IMR-90 (cell line): Measurements from ENCODE around the gene ELL2. TPM values are rescaled to one million over a fixed set of nuclear protein-coding genes. Genes with fewer than 3 reads are reported as not detected.

Experiments used
- ATAC-seq: fragments of 200-7000 bp; cut with Tn5 transposase; 2 replicates; pipeline ENCODE4 v1.9.1; 2020; ENCODE audit warnings: low read depth, mild to moderate bottlenecking, moderate library complexity
- BruUV-seq: library from RNA; stranded (reverse); fragments of 400-500 nt; replicated peaks from 2 replicates; lab custom pipeline; 2021; lab: Mats Ljungman, UMichigan
- CTCF ChIA-PET: fragments of 300-600 bp; formaldehyde crosslinking; extraction: SDS; loops from one replicate; lab custom pipeline; 2021; ENCODE audit warnings: antibody characterized with exemption; lab: Yijun Ruan, JAX
- POLR2A ChIA-PET: fragments of 300-600 bp; sonication (Branson Sonifier 250); formaldehyde crosslinking; loops from one replicate; lab custom pipeline; 2022; ENCODE audit warnings: antibody characterized with exemption; ENCODE audit not compliant: unreplicated experiment; lab: Charles Lee
- DNase-seq: peaks from one replicate; pipeline ENCODE4 v3.0.0; 2013
- H2AFZ ChIP-seq: replicated peaks from 2 replicates; pipeline ENCODE3; 2013; ENCODE audit warnings: low read length, mild to moderate bottlenecking; ENCODE audit not compliant: poor library complexity
- H2AK5ac ChIP-seq: 2 replicates; pipeline ENCODE4 v1.6.1; 2013; ENCODE audit warnings: low read depth, low read length, inconsistent platforms
- H2AK9ac ChIP-seq: replicated peaks from 2 replicates; pipeline ENCODE3; 2013; ENCODE audit warnings: mild to moderate bottlenecking, low read depth, low read length, moderate library complexity; ENCODE audit not compliant: poor library complexity
- H2BK120ac ChIP-seq: 2 replicates; pipeline ENCODE4 v1.6.1; 2013; ENCODE audit warnings: low read depth, low read length, inconsistent platforms
- H2BK15ac ChIP-seq: 3 replicates; pipeline ENCODE4 v1.6.1; 2013; ENCODE audit warnings: low read depth, low read length, inconsistent platforms
- H2BK20ac ChIP-seq: 2 replicates; pipeline ENCODE4 v1.6.1; 2013; ENCODE audit warnings: low read depth, mild to moderate bottlenecking, inconsistent platforms, low read length, moderate library complexity
- H2BK5ac ChIP-seq: 2 replicates; pipeline ENCODE4 v1.6.1; 2013; ENCODE audit warnings: mild to moderate bottlenecking, low read depth, low read length, inconsistent platforms; ENCODE audit not compliant: poor library complexity, severe bottlenecking
- H3K14ac ChIP-seq: replicated peaks from 2 replicates; pipeline ENCODE4 v1.6.1; 2013; ENCODE audit warnings: low read depth, low read length, inconsistent platforms
- H3K18ac ChIP-seq: 2 replicates; pipeline ENCODE4 v1.6.1; 2013; ENCODE audit warnings: low read depth, low read length, control low read depth
- H3K23ac ChIP-seq: 2 replicates; pipeline ENCODE4 v1.6.1; 2013; ENCODE audit warnings: low read depth, low read length, inconsistent platforms
- H3K27ac ChIP-seq: 2 replicates; pipeline ENCODE4 v1.5.1; 2013; ENCODE audit warnings: mild to moderate bottlenecking, control low read depth, low read length; ENCODE audit not compliant: insufficient read depth
- H3K27me3 ChIP-seq: 2 replicates; pipeline ENCODE4 v1.6.1; 2013; ENCODE audit warnings: low read length; ENCODE audit not compliant: control insufficient read depth, insufficient read depth
- H3K36me3 ChIP-seq: 2 replicates; pipeline ENCODE4 v1.6.1; 2013; ENCODE audit warnings: low read length, mixed read lengths; ENCODE audit not compliant: control insufficient read depth, insufficient read depth
- H3K4ac ChIP-seq: 2 replicates; pipeline ENCODE4 v1.6.1; 2013; ENCODE audit warnings: low read depth, low read length, inconsistent platforms
- H3K4me1 ChIP-seq: 2 replicates; pipeline ENCODE4 v1.6.1; 2013; ENCODE audit warnings: low read length, mixed read lengths; ENCODE audit not compliant: control insufficient read depth, insufficient read depth
- H3K4me2 ChIP-seq: 2 replicates; pipeline ENCODE4 v1.6.1; 2013; ENCODE audit warnings: low read depth, mild to moderate bottlenecking, control low read depth, low read length, moderate library complexity
- H3K4me3 ChIP-seq: 2 replicates; pipeline ENCODE4 v1.5.1; 2013; ENCODE audit warnings: low read depth, mild to moderate bottlenecking, control low read depth, low read length, moderate library complexity; ENCODE audit not compliant: insufficient read depth
- H3K56ac ChIP-seq: 2 replicates; pipeline ENCODE4 v1.6.1; 2013; ENCODE audit warnings: low read length, inconsistent platforms; ENCODE audit not compliant: insufficient read depth; ENCODE audit errors: extremely low read depth
- H3K79me1 ChIP-seq, 2 experiments: 2 replicates each; pipeline ENCODE4 v1.6.1; 2013; ENCODE audit warnings: low read length in 2 of 2, inconsistent platforms in 1 of 2, low read depth in 1 of 2
- H3K9ac ChIP-seq: 2 replicates; pipeline ENCODE4 v1.6.1; 2013; ENCODE audit warnings: low read depth, low read length, control low read depth
- H3K9me1 ChIP-seq: 2 replicates; pipeline ENCODE4 v1.6.1; 2013; ENCODE audit warnings: low read length, inconsistent platforms; ENCODE audit not compliant: insufficient read depth
- H3K9me3 ChIP-seq: 2 replicates; pipeline ENCODE4 v1.6.1; 2013; ENCODE audit warnings: low read length; ENCODE audit not compliant: control insufficient read depth, insufficient read depth
- H4K20me1 ChIP-seq: 2 replicates; pipeline ENCODE4 v1.6.1; 2013; ENCODE audit warnings: low read length, inconsistent platforms; ENCODE audit not compliant: insufficient read depth
- H4K5ac ChIP-seq: 2 replicates; pipeline ENCODE4 v1.6.1; 2013; ENCODE audit warnings: mild to moderate bottlenecking, low read depth, low read length, control low read depth
- H4K8ac ChIP-seq, 2 experiments: 2 replicates each; pipeline ENCODE4 v1.6.1; 2013; ENCODE audit warnings: low read depth in 2 of 2, low read length in 2 of 2, control low read depth in 1 of 2, inconsistent platforms in 1 of 2
- H4K91ac ChIP-seq: 2 replicates; pipeline ENCODE4 v1.6.1; 2013; ENCODE audit warnings: low read depth, low read length, inconsistent platforms; ENCODE audit not compliant: insufficient read depth
- BHLHE40 ChIP-seq: fragments of 150-350 bp; IDR thresholded peaks from 2 replicates; pipeline ENCODE4 v1.6.1; 2016; ENCODE audit warnings: mild to moderate bottlenecking, low read depth, low read length
- CEBPB ChIP-seq: IDR thresholded peaks from 2 replicates; pipeline ENCODE4 v1.6.1; 2012; ENCODE audit warnings: low read depth, low read length, improper control_type of control experiment
- CHD1 ChIP-seq: IDR thresholded peaks from 2 replicates; pipeline ENCODE4 v1.6.1; 2012; ENCODE audit warnings: low read depth, low read length, improper control_type of control experiment
- ELK1 ChIP-seq: fragments of 150-350 bp; IDR thresholded peaks from 2 replicates; pipeline ENCODE4 v1.6.1; 2016; ENCODE audit warnings: low read depth, mild to moderate bottlenecking, low read length, moderate library complexity, borderline replicate concordance
- FOS ChIP-seq: fragments of 150-350 bp; IDR thresholded peaks from 2 replicates; pipeline ENCODE4 v1.6.1; 2016; ENCODE audit warnings: low read depth, low read length
- MAFK ChIP-seq: IDR thresholded peaks from 2 replicates; pipeline ENCODE4 v1.6.1; 2012; ENCODE audit warnings: low read depth, low read length, improper control_type of control experiment
- MAZ ChIP-seq: IDR thresholded peaks from 2 replicates; pipeline ENCODE4 v1.6.1; 2012; ENCODE audit warnings: low read depth, mild to moderate bottlenecking, low read length, improper control_type of control experiment, moderate library complexity, borderline replicate concordance
- MXI1 ChIP-seq: IDR thresholded peaks from 2 replicates; pipeline ENCODE4 v1.6.1; 2012; ENCODE audit warnings: low read depth, mild to moderate bottlenecking, low read length, moderate library complexity, borderline replicate concordance
- NFE2L2 ChIP-seq: fragments of 150-350 bp; IDR thresholded peaks from 2 replicates; pipeline ENCODE4 v1.6.1; 2016; ENCODE audit warnings: low read depth, mild to moderate bottlenecking, low read length
- POLR2A ChIP-seq: IDR thresholded peaks from 2 replicates; pipeline ENCODE4 v1.6.1; 2012; ENCODE audit warnings: mild to moderate bottlenecking, low read depth, low read length
- RAD21 ChIP-seq: IDR thresholded peaks from 2 replicates; pipeline ENCODE4 v1.6.1; 2012; ENCODE audit warnings: low read length, improper control_type of control experiment
- RCOR1 ChIP-seq: IDR thresholded peaks from 2 replicates; pipeline ENCODE4 v1.6.1; 2012; ENCODE audit warnings: mild to moderate bottlenecking, low read length, improper control_type of control experiment; ENCODE audit not compliant: insufficient replicate concordance
- RFX5 ChIP-seq: IDR thresholded peaks from 2 replicates; pipeline ENCODE4 v1.8.0; 2012; ENCODE audit warnings: low read depth, mild to moderate bottlenecking, low read length, moderate library complexity
- SMC3 ChIP-seq: fragments of 150-350 bp; IDR thresholded peaks from 2 replicates; pipeline ENCODE4 v1.6.1; 2016; ENCODE audit warnings: low read depth, mild to moderate bottlenecking, antibody characterized with exemption, low read length, moderate library complexity
- WGBS, 2 experiments: methylation state at CpG; one replicate each; pipeline versions ENCODE4 v1.1.5 to v1.1.7; 2013; ENCODE audit warnings: missing lambda C conversion rate in 2 of 2; ENCODE audit not compliant: insufficient read length in 1 of 2; ENCODE audit errors: extremely low coverage in 2 of 2; 5-methylcytosine and 5-hydroxymethylcytosine counted together
- dilution Hi-C: fragments of 300-500 bp; cut with HindIII; formaldehyde crosslinking; loops from one replicate; pipeline ENCODE4 v1.14.3; 2018; ENCODE audit warnings: low sequenced_read_pairs; ENCODE audit not compliant: unreplicated experiment
- in situ Hi-C: fragments of 300-500 bp; cut with MboI; formaldehyde crosslinking; loops from 3 replicates; pipeline ENCODE4 v1.14.3; 2019; ENCODE audit warnings: low sequenced_read_pairs, inconsistent platforms, mixed read lengths
- intact Hi-C: fragments of 100-400 bp; cut with micrococcal nuclease; formaldehyde crosslinking; loops from 2 replicates; pipeline ENCODE4 v1.10.0; 2022
- polyA plus RNA-seq, 3 experiments: library from polyadenylated mRNA; depleted of rRNA; stranded (reverse); fragments of >200 nt; gene quantifications; 2 replicates each; pipeline ENCODE4 v1.2.3, GENCODE V29; 2012; ENCODE audit warnings: low replicate concordance in 1 of 3
- total RNA-seq: library from RNA; depleted of rRNA; stranded (reverse); fragments of >200 nt; gene quantifications from 2 replicates; pipeline ENCODE4 v1.2.3, GENCODE V29; 2012
- TF ChIP-seq, protein P1 (sequence below): conservative IDR thresholded peaks from 2 replicates; pipeline ENCODE4 v1.5.1; 2012; ENCODE audit warnings: mild to moderate bottlenecking, low read depth, low read length, improper control_type of control experiment
- TF ChIP-seq, protein P2 (sequence below): fragments of 150-350 bp; IDR thresholded peaks from 2 replicates; pipeline ENCODE4 v1.6.1; 2017; ENCODE audit warnings: mild to moderate bottlenecking, antibody characterized with exemption, low read length, low read depth

Gene ELL2
- total and polyA plus RNA-seq, 2 of the 4 experiments (the other 2 are of a cell fraction): 61.4 to 92.5 TPM

- Histone ChIP-seq H3K9ac (no peak overlapping the region), H2AK9ac (no peak overlapping the region), H2BK5ac (peak overlapping the region; percentile 71), H3K4me1 (peaks cover 9% of the 10 kb centered on the region), H4K5ac (no peak overlapping the region), H3K14ac (peak overlapping the region; percentile 55; the same call in 1 of the 2 replicates), H3K9me3 (no peaks in the 10 kb centered on the region), H3K36me3 (peaks cover 59% of the 10 kb centered on the region), H4K8ac (peak overlapping the region in 1 of 2 experiments; percentile 33; a peak in 1 of 4 replicates), H2AFZ (no peak overlapping the region), H3K23ac (peak overlapping the region; percentile 34; the same call in 1 of the 2 replicates), H3K4me2 (no peak overlapping the region), H3K9me1 (peaks cover 15% of the 10 kb centered on the region), H3K27ac (peak overlapping the region; percentile 34; the same call in 1 of the 2 replicates), H3K79me1 (peaks cover 18 to 74% of the 10 kb centered on the region in 2 experiments), H2BK15ac (no peak overlapping the region), H3K18ac (no peak overlapping the region), H4K20me1 (peaks cover 13% of the 10 kb centered on the region; the same call in 1 of the 2 replicates), H4K91ac (no peak overlapping the region), H3K4ac (no peak overlapping the region), H2BK120ac (no peak overlapping the region), H3K4me3 (no peak overlapping the region), H2BK20ac (no peak overlapping the region), H2AK5ac (peak overlapping the region; percentile 7; the same call in 1 of the 2 replicates), H3K27me3 (no peaks in the 10 kb centered on the region), H3K56ac (no peak overlapping the region)
- intact Hi-C loops: no loop called here
- CTCF ChIA-PET: no interaction called here
- POLR2A ChIA-PET: no interaction called here
- dilution Hi-C loops: no loop called here
- WGBS, 2 experiments: no CpG with 5 or more reads among the region's 5 CpGs
- TF ChIP-seq RFX5 (no peak), CHD1 (no peak), NFE2L2 (no peak), BHLHE40 (no peak), MAZ (no peak), MAFK (no peak), RCOR1 (no peak), SMC3 (no peak), CEBPB (no peak), FOS (no peak), RAD21 (no peak), MXI1 (no peak), ELK1 (no peak), POLR2A (no peak)
- TF ChIP-seq, protein P1, sequence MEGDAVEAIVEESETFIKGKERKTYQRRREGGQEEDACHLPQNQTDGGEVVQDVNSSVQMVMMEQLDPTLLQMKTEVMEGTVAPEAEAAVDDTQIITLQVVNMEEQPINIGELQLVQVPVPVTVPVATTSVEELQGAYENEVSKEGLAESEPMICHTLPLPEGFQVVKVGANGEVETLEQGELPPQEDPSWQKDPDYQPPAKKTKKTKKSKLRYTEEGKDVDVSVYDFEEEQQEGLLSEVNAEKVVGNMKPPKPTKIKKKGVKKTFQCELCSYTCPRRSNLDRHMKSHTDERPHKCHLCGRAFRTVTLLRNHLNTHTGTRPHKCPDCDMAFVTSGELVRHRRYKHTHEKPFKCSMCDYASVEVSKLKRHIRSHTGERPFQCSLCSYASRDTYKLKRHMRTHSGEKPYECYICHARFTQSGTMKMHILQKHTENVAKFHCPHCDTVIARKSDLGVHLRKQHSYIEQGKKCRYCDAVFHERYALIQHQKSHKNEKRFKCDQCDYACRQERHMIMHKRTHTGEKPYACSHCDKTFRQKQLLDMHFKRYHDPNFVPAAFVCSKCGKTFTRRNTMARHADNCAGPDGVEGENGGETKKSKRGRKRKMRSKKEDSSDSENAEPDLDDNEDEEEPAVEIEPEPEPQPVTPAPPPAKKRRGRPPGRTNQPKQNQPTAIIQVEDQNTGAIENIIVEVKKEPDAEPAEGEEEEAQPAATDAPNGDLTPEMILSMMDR: no peak
- TF ChIP-seq, protein P2, sequence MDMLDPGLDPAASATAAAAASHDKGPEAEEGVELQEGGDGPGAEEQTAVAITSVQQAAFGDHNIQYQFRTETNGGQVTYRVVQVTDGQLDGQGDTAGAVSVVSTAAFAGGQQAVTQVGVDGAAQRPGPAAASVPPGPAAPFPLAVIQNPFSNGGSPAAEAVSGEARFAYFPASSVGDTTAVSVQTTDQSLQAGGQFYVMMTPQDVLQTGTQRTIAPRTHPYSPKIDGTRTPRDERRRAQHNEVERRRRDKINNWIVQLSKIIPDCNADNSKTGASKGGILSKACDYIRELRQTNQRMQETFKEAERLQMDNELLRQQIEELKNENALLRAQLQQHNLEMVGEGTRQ: no peak
- in situ Hi-C loops: no loop called here
- DNase-seq: no peak
- BruUV-seq: TSS peak; percentile 58
- ATAC-seq: no peak
These were observed 73.7 kb downstream of the ELL2 start for GRCh38 chr5:95887977-95888376.
